Activated naive CD8-positive, alpha-beta T cell treated with anti-CD3 and anti-CD28 coated beads, Interleukin-2, amount 50 U/mL, for 24 hours (primary cell): Measurements from ENCODE around the gene FAM156A.
"Not testable (repeated sequence)": the region's sequence is repeated elsewhere in the genome, so short reads cannot be mapped to it uniquely, and the experiment has no call there.

Experiments
- ATAC-seq: fragments of 150-1000 bp; cut with Tn5 transposase; one replicate; pipeline ENCODE4 v1.10.0; 2021
- DNase-seq: peaks from one replicate; pipeline ENCODE4 v3.0.0; 2021
- H3K27ac Mint-ChIP-seq: one replicate; pipeline ENCODE4 v1.8.0; 2021; ENCODE audit warnings: mild to moderate bottlenecking, mixed read lengths
- H3K27me3 Mint-ChIP-seq: one replicate; pipeline ENCODE4 v1.8.0; 2021; ENCODE audit warnings: mixed read lengths
- H3K36me3 Mint-ChIP-seq: one replicate; pipeline ENCODE4 v1.8.0; 2021; ENCODE audit warnings: low read depth, mixed read lengths
- H3K4me1 Mint-ChIP-seq: one replicate; pipeline ENCODE4 v1.8.0; 2021; ENCODE audit warnings: mixed read lengths
- H3K4me3 Mint-ChIP-seq: one replicate; pipeline ENCODE4 v1.8.0; 2021; ENCODE audit warnings: mild to moderate bottlenecking, moderate library complexity, mixed read lengths
- H3K9me3 Mint-ChIP-seq: one replicate; pipeline ENCODE4 v1.8.0; 2021; ENCODE audit warnings: mixed read lengths

The FAM156A gene

DNA sequence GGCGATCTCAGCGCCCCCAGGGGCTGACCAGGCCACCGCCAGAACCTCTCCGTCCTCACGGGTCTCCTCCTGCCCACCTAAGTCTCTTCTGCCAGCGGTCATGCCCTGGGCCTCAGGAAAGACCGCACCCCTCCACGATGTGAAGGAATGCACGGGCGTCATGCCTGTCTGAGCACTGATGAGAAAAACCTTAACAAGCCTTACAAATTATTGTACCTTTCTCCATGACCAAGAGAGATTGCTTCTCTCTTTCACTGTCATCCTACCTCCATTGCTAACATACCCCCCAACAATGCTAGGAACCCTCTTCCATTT, 22.9 kb downstream of the FAM156A start:
- Mint-ChIP-seq H3K4me1 (peaks cover 16% of the 10 kb centered on the region), H3K4me3 (peak overlapping the region; percentile 93), H3K27ac (peak overlapping the region; percentile 99)
- not testable (repeated sequence) for DNase-seq, H3K9me3 Mint-ChIP-seq, ATAC-seq, H3K36me3 Mint-ChIP-seq, H3K27me3 Mint-ChIP-seq

DNA sequence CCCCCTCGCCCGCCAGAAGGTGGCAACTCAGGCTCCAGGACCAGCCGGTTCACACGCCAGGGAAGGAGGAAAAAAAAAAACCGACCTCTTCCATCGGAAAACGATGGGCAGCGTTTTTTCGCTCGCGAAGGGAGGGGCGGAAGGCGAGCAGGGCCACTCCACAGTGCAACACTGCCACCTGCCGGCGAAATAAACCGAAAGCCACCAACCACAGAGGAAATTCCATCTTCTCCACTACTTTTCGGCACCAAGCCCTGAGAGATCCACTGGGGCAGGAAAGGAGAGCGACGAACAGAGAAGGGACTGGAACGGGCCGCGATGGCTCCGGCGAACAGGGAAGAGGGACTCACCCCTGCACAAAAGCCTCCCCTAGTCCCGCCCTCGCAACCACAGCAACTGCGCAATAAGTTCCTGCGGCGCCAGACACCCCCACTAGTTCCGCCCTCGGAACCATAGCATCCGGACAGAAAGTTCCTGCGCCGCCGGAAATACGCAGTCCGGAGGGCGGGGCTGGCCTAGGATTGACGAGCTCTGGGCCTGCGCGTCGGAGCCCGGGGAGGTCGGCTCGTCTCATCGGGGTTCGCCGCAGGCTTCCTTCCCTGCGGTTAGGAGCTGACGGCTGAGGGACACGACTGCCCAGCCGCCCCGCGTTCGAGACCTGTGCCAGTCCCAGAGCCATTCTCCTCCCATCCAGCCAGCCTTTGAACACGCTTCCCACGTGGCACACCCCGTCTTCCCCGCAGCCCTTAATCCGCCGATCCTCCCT, 23.4 kb downstream of the FAM156A start:
- H3K36me3 Mint-ChIP-seq = peaks cover 1% of the 10 kb centered on the region
- peak overlapping the region; percentile 93 for H3K4me3 Mint-ChIP-seq
- H3K27ac Mint-ChIP-seq = peak overlapping the region; percentile 99
- H3K4me1 Mint-ChIP-seq = peaks cover 16% of the 10 kb centered on the region
- ATAC-seq = peak; percentile 93
- no peaks in the 10 kb centered on the region for H3K9me3 Mint-ChIP-seq
- no peaks in the 10 kb centered on the region for H3K27me3 Mint-ChIP-seq
- peak; percentile 88 for DNase-seq

DNA sequence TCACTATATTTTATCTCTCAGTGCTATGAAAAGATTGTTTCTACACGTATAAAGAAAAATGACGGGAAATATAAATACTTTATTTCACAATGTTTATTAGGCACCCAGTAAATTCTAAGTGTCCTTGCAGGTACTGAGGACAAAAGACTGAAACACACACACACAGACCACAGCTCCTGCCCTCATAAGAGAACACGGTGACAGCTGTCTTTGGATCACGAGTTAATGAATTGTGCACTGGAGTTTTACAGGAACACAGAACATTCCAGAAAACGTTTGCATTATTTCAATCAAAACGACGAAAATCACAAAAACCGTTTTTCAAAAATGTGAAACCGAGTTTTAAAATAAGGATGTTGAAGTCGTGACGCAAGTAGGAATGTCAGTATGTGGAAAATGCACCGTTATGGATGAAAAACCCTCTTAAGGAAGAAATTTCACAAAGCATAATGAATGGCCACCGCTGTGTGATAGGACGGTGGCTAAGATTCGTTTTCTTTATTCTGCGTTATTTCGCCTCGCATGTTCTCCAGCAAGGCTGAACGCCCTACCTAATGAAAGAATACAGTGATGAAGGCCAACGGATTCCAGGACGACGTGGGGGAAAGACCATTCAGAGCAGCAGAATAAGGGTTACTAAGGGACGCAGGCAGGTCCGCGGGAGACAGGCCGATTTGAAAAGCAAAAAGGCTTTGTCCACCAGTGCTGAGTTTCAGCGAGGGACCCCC, 24.2 kb downstream of the FAM156A start:
- ATAC-seq = no peak
- H3K27me3 Mint-ChIP-seq = no peaks in the 10 kb centered on the region
- DNase-seq = no peak

DNA sequence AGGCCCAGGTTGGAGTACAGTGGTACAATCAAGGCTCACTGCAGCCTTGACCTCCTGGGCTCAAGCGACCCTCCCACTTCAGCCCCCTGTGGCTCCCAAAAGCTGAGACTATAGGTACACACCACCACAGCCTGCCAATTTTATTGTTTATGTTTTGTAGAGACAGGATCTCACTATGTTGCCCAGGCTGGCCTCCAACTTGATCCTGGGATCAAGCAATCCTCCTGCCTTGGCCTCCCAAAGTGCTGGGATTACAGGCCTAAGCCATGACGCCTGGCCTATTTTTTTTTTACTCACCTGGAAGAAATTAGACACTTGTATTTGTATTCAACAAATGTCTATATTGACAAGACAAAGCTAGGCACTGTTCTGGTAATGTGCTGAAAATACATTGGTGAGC, 25.1 kb downstream of the FAM156A start:
- Mint-ChIP-seq H3K36me3 (peaks cover 1% of the 10 kb centered on the region), H3K9me3 (no peaks in the 10 kb centered on the region), H3K27me3 (no peaks in the 10 kb centered on the region), H3K4me3 (no peak overlapping the region), H3K4me1 (peaks cover 16% of the 10 kb centered on the region), H3K27ac (no peak overlapping the region)
- no peak for ATAC-seq
- no peak for DNase-seq

More for the DNA sequence above, 24.2 kb downstream of the FAM156A start:
- Mint-ChIP-seq H3K4me3 (peak overlapping the region; percentile 93), H3K27ac (peak overlapping the region; percentile 99), H3K4me1 (peaks cover 16% of the 10 kb centered on the region), H3K9me3 (no peaks in the 10 kb centered on the region), H3K36me3 (peaks cover 1% of the 10 kb centered on the region)

DNA sequence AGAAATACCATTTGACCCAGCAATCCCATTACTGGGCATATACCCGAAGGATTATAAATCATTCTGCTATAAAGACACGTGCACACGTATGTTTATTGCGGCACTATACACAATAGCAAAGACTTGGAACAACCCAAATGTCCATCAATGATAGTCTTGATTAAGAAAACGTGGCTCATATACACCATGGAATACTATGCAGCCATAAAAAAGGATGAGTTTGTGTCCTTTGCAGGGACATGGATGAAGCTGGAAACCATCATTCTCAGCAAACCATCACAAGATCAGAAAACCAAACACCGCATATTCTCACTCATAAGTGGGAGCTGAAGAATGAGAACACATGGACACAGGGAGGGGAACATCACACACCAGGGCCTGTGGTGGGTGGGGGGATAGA, 28.1 kb downstream of the FAM156A start:
- ATAC-seq, H3K27ac Mint-ChIP-seq, H3K4me3 Mint-ChIP-seq, H3K27me3 Mint-ChIP-seq, H3K36me3 Mint-ChIP-seq, H3K9me3 Mint-ChIP-seq, DNase-seq: not testable (repeated sequence)
- H3K4me1 Mint-ChIP-seq = peaks cover 20% of the 10 kb centered on the region

DNA sequence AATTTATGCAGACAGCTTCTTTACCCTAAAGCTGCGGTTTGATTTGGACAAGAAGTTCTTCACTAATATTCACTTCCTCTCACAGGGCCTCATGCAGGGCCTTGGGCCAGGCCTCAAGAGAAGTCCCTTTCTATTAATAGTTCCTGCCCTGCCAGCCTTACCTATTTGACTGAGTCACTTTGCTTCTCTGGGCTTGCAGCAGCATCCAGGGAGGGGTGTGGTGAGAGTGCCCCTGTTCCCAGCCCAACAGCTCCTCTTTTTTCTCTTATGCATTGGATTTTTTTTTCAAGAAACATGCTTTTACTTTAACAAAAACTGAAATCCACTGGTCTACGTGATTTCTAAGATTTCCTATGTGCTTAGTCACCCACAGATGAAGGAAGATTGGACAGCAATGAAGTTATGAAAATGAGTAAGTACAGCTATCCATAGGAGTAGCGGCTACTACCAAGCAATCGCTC, 34.5 kb downstream of the FAM156A start:
- no peak for ATAC-seq
- H3K4me3 Mint-ChIP-seq = peak overlapping the region; percentile 14
- no peak overlapping the region for H3K27ac Mint-ChIP-seq
- DNase-seq = no peak
- H3K9me3 Mint-ChIP-seq = no peaks in the 10 kb centered on the region
- H3K27me3 Mint-ChIP-seq = no peaks in the 10 kb centered on the region
- H3K4me1 Mint-ChIP-seq = peaks cover 26% of the 10 kb centered on the region
- no peaks in the 10 kb centered on the region for H3K36me3 Mint-ChIP-seq

DNA sequence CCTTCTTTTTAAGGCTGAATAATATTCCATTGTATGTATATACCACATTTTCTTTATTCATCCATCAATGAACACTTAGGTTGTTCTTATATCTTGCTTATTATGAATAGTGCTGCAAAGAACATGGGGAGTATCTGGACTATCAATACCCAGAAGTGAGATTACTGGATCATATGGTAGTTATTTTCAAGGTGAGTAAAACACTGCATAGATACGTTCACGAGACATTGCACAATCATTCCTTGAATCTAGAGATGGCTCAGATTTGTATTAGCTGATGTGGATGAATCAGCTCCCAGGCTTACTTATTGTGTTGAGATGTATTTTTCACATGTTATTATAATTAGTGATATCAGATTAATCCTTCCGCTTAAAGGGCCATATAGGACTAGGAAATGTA, 43.6 kb downstream of the FAM156A start:
- DNase-seq, H3K36me3 Mint-ChIP-seq, H3K4me3 Mint-ChIP-seq, H3K4me1 Mint-ChIP-seq, ATAC-seq, H3K9me3 Mint-ChIP-seq, H3K27me3 Mint-ChIP-seq, H3K27ac Mint-ChIP-seq: not testable (repeated sequence)

DNA sequence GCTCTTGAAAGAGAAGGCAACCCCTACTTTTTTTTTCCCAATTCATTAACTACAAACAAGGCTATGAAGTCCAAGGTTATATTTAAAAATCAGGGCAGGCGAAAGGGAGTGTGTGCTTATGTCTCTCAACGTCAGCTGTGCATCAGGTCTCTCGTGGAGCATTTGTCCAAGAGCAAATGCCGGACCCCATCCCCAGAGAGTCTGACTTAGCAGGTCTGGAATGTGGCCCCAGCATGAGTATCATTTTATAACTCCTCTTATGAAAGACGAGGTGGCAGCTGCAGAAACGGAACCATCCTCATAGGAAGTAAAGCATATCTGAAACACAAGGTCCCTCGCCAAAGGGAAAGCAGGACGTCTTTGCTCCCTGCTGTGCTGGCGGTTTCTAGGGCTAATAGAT, 44.6 kb downstream of the FAM156A start:
- not testable (repeated sequence) for DNase-seq, H3K4me1 Mint-ChIP-seq, ATAC-seq, H3K27ac Mint-ChIP-seq, H3K4me3 Mint-ChIP-seq, H3K36me3 Mint-ChIP-seq, H3K9me3 Mint-ChIP-seq, H3K27me3 Mint-ChIP-seq

DNA sequence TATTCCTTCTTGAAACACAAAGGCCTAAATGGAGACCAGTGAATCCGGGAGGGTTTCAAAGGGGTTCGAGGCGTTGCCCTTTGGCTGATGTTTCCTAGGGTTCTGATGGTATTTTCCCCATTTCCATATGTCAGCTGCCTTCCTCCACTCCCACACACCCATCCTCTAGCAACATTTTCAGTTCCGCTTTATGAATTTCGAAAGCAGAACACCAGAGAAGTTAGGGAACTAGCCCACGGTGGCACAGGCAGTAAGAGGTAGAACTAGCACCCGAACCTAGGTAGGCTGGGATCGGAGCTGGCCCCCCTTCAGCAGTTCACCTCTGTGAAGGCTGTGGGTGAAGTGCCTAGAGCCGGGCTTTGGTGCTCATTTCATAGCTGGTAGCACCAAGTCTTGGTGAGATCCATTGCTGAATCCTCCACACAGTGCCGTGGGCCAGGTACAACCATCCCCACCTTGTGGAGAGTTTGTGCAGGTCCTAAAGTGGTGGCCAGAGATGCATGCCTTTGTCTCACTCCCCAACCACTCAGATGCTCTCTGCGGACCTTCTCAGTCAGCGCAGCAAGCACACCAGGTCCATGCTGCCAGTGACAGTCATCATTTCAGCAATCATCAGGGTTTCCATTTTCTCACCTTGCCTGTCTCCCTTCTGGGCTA, 48.9 kb downstream of the FAM156A start:
- ATAC-seq, H3K4me1 Mint-ChIP-seq, H3K9me3 Mint-ChIP-seq, DNase-seq, H3K36me3 Mint-ChIP-seq, H3K27ac Mint-ChIP-seq, H3K4me3 Mint-ChIP-seq, H3K27me3 Mint-ChIP-seq: not testable (repeated sequence)

DNA sequence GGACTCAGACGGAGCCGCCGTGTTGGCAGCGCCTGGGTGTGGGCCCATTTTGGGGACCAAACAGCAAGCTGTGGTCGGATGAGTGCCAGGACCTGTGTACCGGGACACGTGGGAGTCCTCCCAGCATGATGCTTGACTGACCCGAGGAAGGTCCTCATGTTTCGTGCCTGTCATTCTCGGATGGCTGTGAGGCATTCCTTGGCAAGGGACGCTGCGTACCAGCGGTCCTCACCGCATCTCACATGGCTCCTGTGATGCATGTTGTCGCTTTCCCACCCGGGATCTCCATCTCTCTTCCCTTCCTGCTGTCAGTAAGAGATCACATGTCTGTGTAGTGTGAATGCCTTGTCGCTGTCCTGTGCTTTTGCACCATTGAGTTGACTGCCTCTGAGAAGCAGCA, 50.4 kb downstream of the FAM156A start:
- not testable (repeated sequence) for H3K36me3 Mint-ChIP-seq, H3K4me3 Mint-ChIP-seq, H3K4me1 Mint-ChIP-seq, H3K27me3 Mint-ChIP-seq, H3K27ac Mint-ChIP-seq, ATAC-seq, H3K9me3 Mint-ChIP-seq, DNase-seq

DNA sequence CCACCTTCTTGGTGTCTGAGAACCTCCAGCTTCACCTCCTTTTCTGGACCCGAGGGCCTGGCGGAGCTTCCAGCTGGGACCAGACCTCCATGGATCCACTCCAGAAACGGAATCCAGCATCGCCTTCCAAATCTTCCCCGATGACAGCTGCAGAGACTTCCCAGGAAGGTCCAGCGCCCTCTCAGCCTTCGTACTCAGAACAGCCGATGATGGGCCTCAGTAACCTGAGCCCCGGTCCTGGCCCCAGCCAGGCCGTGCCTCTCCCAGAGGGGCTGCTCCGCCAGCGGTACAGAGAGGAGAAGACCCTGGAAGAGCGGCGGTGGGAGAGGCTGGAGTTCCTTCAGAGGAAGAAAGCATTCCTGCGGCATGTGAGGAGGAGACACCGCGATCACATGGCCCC, 51.2 kb downstream of the FAM156A start:
- ATAC-seq, H3K27me3 Mint-ChIP-seq, H3K27ac Mint-ChIP-seq, H3K36me3 Mint-ChIP-seq, H3K4me3 Mint-ChIP-seq, DNase-seq, H3K9me3 Mint-ChIP-seq, H3K4me1 Mint-ChIP-seq: not testable (repeated sequence)

DNA sequence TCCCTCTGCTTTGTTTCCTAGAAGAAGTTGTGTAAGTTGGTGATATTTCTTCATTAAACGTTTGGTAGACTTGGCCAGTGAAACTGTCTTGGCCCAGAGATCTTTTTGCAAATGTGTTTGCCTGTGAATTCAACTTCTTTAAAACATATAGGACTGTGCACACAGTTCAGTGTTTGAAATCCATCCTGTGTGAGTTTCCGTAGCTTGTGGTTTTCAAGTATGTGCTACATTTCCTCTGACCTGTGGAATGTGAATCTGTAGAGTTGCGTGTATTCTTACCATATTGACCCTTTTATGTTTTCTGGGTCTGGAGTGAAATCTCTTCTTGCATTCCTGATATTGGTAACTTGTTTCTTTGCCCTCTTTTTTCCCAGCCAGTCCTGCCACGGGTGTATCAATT, 52.2 kb downstream of the FAM156A start:
- H3K36me3 Mint-ChIP-seq, H3K27ac Mint-ChIP-seq, H3K4me1 Mint-ChIP-seq, ATAC-seq, H3K27me3 Mint-ChIP-seq, DNase-seq, H3K9me3 Mint-ChIP-seq, H3K4me3 Mint-ChIP-seq: not testable (repeated sequence)

DNA sequence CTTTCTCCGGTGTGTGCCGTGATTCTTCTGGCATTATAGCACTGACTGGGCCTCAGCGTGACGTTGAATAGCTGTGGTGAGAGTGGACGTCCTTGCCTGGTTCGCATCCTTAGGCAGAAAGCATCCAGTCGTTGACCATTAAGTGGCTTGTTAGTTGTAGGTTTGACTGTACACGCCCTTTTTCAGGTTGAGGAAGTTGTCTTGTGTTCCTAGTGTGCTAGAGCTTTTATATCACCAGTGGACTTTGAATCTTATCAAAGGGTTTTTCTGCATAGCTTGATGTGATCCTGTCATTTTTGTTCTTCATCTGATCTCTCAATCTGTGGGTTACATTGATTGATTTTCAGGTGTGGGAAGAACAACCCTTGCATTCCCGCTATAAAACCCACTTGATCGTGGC, 52.8 kb downstream of the FAM156A start:
- H3K27ac Mint-ChIP-seq, H3K36me3 Mint-ChIP-seq, H3K4me1 Mint-ChIP-seq, DNase-seq, H3K27me3 Mint-ChIP-seq, ATAC-seq, H3K9me3 Mint-ChIP-seq, H3K4me3 Mint-ChIP-seq: not testable (repeated sequence)
